Adrenal gland (tissue), 12 donors: ENCODE results near the gene SUPT6H. TPM values are rescaled to one million over a fixed set of nuclear protein-coding genes. Genes with fewer than 3 reads are reported as not detected.

Experiments
- DNase-seq, 7 donors: peaks; one replicate each; pipeline ENCODE4 v3.0.0-alpha.2; 2019 to 2020
- H3K27ac ChIP-seq, 5 donors: fragments of 200-600 bp; sonication (generic) in 4 of 5; 1 replicate in 3 of 5; 2 replicates in 2 of 5; pipeline versions ENCODE4 v1.5.1 to v1.8.0; 2016 to 2020; ENCODE audit warnings: mild to moderate bottlenecking in 1 of 5
- H3K27me3 ChIP-seq: fragments of 200-600 bp; 2 replicates; pipeline ENCODE4 v1.8.0; 2021
- H3K36me3 ChIP-seq, 2 donors: fragments of 200-600 bp; replicated peaks in 1 of 2; 1 replicate in 1 of 2; 2 replicates in 1 of 2; pipeline versions ENCODE4 v1.5.1 to v1.8.0; 2018 to 2022
- H3K4me1 ChIP-seq, 2 donors: fragments of 200-600 bp; replicated peaks in 1 of 2; 1 replicate in 1 of 2; 2 replicates in 1 of 2; pipeline versions ENCODE4 v1.5.1 to v1.8.0; 2018 to 2021
- H3K4me3 ChIP-seq, 4 donors: fragments of 200-600 bp; sonication (generic) in 3 of 4; one replicate each; pipeline ENCODE4 v1.5.1; 2016 to 2018
- H3K9me3 ChIP-seq, 3 donors: fragments of 200-600 bp; sonication (generic) in 1 of 3; replicated peaks in 1 of 3; 1 replicate in 2 of 3; 2 replicates in 1 of 3; pipeline versions ENCODE4 v1.5.1 to v1.8.0; 2016 to 2021
- POLR2A ChIP-seq, 2 donors: fragments of 450-650 bp; IDR thresholded peaks; one replicate each; pipeline ENCODE4 v1.6.1; 2017; ENCODE audit warnings: antibody characterized with exemption in 2 of 2, mild to moderate bottlenecking in 2 of 2, moderate library complexity in 1 of 2
- WGBS, 4 donors: extraction: QIAGEN DNeasy Blood & Tissue Kit in 2 of 4; methylation state at CpG; one replicate each; pipeline versions ENCODE4 v1.1.5 to v1.1.7; 2013 to 2017; 5-methylcytosine and 5-hydroxymethylcytosine counted together
- intact Hi-C, 2 donors: fragments of 100-400 bp; cut with DNase I; formaldehyde crosslinking; loops; one replicate each; pipeline versions ENCODE4 v1.14.1 to v1.15.0; 2022 to 2023
- polyA plus RNA-seq, 3 donors: library from polyadenylated mRNA; stranded (reverse); fragments of 200-250 nt in 2 of 3; fragments of 350-450 nt in 1 of 3; fragmentation: Illumina TruSeq in 1 of 3; extraction: RNeasy Lipid Tissue Mini Kit (QIAGEN cat#74804) in 1 of 3; gene quantifications; one replicate each; pipeline ENCODE4 v1.2.3, GENCODE V29; 2013 to 2014
- total RNA-seq, 9 donors: library from RNA; depleted of rRNA in 4 of 9; stranded (reverse); fragments of >200 nt in 4 of 9; fragments of 120-200 nt in 1 of 9; fragmentation: NEBNext Ultra II Directional in 1 of 9; extraction: Animal tissue kit (Norgen Biotek cat#: 25700) in 1 of 9; gene quantifications; one replicate each; pipeline versions ENCODE4 v1.1.0 to v1.2.4, GENCODE V29; 2013 to 2023
- TF ChIP-seq, protein P1 (sequence below), 6 experiments: fragments of 450-650 bp in 4 of 6; fragments of 200-600 bp in 2 of 6; sonication (generic) in 1 of 6; IDR thresholded peaks; 1 replicate in 5 of 6; 2 replicates in 1 of 6; pipeline versions ENCODE4 v1.5.1 to v1.8.0; 2016 to 2021; ENCODE audit warnings: antibody characterized with exemption in 6 of 6, mild to moderate bottlenecking in 2 of 6, moderate library complexity in 1 of 6
- donor health status: healthy with polysubstance abuse.
- donor health status: Bipolar disorder and iron deficiency.
- donor health status: DM: yes; HTN: yes; CAD: no.
- donor health status: DM: no; HTN: no; CAD: no.
- donor health status: DM: no; HTN: no; CAD: no.
- donor health status: DM: yes; HTN: yes; CAD: no.

Gene SUPT6H
- total and polyA plus RNA-seq, 12 donors, result 48.1 to 125 (median 71.4) TPM

DNA sequence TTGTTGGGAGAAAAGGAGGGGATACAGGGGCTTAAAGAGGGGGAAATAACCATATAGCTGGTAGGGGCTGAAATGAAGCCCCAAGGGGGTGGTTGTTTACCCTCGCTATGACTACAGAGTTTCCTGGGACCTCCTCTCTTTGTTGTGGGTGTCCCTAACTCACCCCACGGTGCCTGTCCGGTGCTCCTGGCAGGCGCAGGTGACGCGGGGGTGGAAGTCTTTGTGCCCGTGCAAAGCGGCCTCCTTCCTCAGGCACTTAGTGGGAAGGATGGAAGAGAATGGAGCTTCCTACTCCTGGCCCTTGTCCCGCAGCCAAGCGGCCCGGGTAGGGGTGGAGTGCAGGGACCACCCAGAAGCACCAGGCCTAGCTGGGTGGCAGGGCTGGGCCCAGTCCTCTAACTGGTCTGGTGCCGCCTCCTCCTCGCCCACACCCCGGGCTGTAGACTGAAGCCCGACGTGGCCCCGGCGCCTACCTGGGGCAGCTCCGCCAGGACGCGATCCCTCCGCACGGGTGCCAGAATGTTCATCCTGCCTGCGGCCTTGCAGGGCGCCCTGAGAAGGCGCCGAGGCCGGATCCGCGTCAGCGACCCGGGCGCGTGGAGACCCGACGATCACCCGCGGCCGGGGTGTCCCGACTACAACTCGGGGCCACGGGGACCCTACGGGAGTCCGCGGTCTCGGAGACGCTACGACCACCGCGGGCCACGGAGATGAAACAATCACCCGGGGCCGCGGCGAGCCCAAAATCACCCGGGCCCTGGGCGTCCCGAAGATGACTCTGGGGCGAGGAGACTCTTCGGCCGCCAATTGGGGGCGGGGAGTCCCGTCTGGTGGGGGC, 55.0 kb downstream of the SUPT6H start:
- 6 to 34% (median 16%) methylated on average over 16 to 63 of the region's 63 CpGs for WGBS, 4 donors
- no peaks in the 10 kb centered on the region for H3K27me3 ChIP-seq
- peak overlapping the region; percentile 5 to 91 (median 44) for H3K4me3 ChIP-seq
- H3K27ac ChIP-seq, result peak overlapping the region; percentile 70 to 95 (median 87)
- H3K9me3 ChIP-seq, result no peaks in the 10 kb centered on the region
- H3K4me1 ChIP-seq, result peaks cover 37 to 39% of the 10 kb centered on the region in 2 donors
- peaks cover 0 to 33% of the 10 kb centered on the region in 2 donors for H3K36me3 ChIP-seq
- TF ChIP-seq POLR2A (IDR thresholded peaks at IDR 0.05), result no peak
- TF ChIP-seq, protein P1, sequence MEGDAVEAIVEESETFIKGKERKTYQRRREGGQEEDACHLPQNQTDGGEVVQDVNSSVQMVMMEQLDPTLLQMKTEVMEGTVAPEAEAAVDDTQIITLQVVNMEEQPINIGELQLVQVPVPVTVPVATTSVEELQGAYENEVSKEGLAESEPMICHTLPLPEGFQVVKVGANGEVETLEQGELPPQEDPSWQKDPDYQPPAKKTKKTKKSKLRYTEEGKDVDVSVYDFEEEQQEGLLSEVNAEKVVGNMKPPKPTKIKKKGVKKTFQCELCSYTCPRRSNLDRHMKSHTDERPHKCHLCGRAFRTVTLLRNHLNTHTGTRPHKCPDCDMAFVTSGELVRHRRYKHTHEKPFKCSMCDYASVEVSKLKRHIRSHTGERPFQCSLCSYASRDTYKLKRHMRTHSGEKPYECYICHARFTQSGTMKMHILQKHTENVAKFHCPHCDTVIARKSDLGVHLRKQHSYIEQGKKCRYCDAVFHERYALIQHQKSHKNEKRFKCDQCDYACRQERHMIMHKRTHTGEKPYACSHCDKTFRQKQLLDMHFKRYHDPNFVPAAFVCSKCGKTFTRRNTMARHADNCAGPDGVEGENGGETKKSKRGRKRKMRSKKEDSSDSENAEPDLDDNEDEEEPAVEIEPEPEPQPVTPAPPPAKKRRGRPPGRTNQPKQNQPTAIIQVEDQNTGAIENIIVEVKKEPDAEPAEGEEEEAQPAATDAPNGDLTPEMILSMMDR (IDR thresholded peaks at IDR 0.05), result peak in 1 of 6 experiments; percentile 5
- intact Hi-C loops, result no loop called here
- peak in 6 of 7 donors; percentile 50 to 64 (median 58) for DNase-seq

DNA sequence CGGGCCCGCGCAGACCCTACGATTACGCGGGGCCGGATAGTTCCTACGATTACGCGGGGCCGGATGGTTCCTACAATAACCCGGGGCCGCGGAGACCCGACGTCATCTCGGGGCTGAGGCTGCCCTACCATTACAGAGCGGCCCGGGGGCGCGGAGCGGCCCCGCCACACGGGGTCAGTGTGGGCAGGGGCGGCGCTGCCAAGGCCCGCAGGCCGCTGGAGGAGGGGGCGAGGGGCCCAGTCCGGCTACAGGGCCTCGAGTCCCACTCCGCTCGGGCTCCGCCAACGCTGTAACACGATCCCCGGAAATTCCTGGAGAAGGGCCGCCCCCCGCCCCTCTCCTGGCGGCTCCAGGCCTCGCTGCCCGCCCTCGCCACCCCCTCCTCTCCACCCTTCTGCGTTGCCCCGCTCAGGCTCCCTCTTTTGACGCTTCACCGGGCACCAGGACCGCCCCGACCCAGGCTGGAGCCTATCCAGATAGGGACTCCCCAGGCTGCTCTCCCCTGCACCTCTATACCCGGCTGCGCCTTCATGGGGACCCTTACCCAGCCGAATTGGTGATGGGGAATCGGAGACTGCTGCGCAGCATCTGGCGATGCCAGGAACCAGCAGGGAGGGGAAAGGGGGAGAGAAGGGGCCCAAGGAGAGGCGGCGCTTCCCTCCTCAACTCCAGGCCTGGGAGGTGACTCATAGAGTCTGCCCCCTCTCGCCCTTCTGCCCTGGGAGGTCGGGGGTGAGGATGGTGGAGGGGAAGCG, 55.8 kb downstream of the SUPT6H start, which contains the start of gene RAB34:
TSS of gene RAB34 (minus strand) at position 291 of the 755 bp plus-strand sequence. CDS start 602 bp downstream, outside the sequence.
- peak within 1 kb of the TSS; percentile 78 to 95 (median 92) for H3K27ac ChIP-seq
- TF ChIP-seq POLR2A (IDR thresholded peaks at IDR 0.05), result peak in 1 of 2 donors; percentile 58
- TF ChIP-seq, protein P1 (IDR thresholded peaks at IDR 0.05), result peak in 1 of 6 experiments; percentile 16
- no peaks in the 10 kb centered on the region for H3K9me3 ChIP-seq
- peak within 1 kb of the TSS; percentile 5 to 91 (median 44) for H3K4me3 ChIP-seq
- 2 to 14% (median 3%) methylated on average over 4 to 60 of the region's 60 CpGs for WGBS, 4 donors
- DNase-seq, result peak; percentile 71 to 86 (median 83)
- H3K36me3 ChIP-seq, result peaks cover 0 to 41% of the 10 kb centered on the region in 2 donors
- H3K4me1 ChIP-seq, result peaks cover 37 to 47% of the 10 kb centered on the region in 2 donors
- intact Hi-C loops, result no loop called here
- H3K27me3 ChIP-seq, result no peaks in the 10 kb centered on the region

DNA sequence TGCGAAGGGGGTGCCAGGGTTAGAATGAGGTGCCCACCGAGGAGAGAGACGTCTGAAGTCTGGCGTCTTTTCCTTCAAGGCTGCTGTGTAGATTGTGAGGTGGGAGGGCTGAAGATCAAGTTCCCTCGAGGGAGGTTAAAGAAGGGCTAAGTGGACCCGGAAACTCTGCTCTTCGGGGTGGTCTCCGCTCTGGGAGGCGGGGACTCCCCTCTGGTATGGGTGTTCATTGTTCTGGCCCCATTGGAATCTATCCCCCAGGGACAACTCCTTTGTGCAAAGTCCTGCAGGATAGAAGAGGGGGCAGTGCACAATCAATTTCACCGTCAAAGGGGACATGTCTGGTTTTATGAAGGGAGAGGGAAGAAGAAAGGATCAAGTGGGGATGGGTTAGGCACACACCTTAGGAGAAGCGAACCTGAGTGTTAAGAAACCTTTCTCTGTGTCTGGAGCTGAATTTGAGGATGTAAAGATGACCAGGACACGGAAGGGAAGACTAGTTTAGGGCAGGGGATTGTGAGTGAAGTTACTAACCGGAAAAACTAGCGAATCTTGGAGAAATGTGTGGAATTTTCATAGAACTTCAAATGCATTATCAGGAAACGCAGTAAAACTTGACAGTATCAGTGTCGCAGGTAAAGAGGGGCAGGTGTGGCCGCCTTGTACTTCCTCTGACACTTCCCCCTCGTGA, 56.5 kb downstream of the SUPT6H start:
- Histone ChIP-seq H3K4me1 (peaks cover 37 to 51% of the 10 kb centered on the region in 2 donors), H3K9me3 (no peaks in the 10 kb centered on the region), H3K27me3 (no peaks in the 10 kb centered on the region), H3K36me3 (peaks cover 0 to 47% of the 10 kb centered on the region in 2 donors), H3K4me3 (peak overlapping the region in 2 of 4 donors; percentile 58 to 91), H3K27ac (peak overlapping the region; percentile 78 to 95 (median 92))
- DNase-seq, result no peak
- intact Hi-C loops, result no loop called here
- TF ChIP-seq, protein P1 (IDR thresholded peaks at IDR 0.05), result no peak
- no peak for TF ChIP-seq POLR2A (IDR thresholded peaks at IDR 0.05)
- WGBS, 4 donors, result 36 to 43% (median 38%) methylated on average over 18 of the region's 18 CpGs
